Stimulated activated CD8-positive, alpha-beta memory T cell treated with anti-CD3 and anti-CD28 coated beads, Interleukin-4, amount 100 ng/mL, for 48 hours (primary cell): Measurements from ENCODE around the gene ZCCHC17.
"Not testable (repeated sequence)": the region's sequence is repeated elsewhere in the genome, so short reads cannot be mapped to it uniquely, and the experiment has no call there.

ENCODE experiments used
- DNase-seq: peaks from one replicate; pipeline ENCODE4 v3.0.0-alpha.2; 2020

Gene ZCCHC17

GRCh38 chr1:31296486-31297276 is at the start of gene ZCCHC17, which contains the start of gene SNRNP40:
ZCCHC17 (plus strand) TSS chr1:31297032; CDS start chr1:31310099, 13,067 bp downstream.
SNRNP40 (minus strand) TSS chr1:31296788; CDS start chr1:31296751, 37 bp downstream.
- DNase-seq: peak; percentile 91

GRCh38 chr1:31248276-31248675 is 48.6 kb upstream of the ZCCHC17 start:
- DNase-seq: no peak

GRCh38 chr1:31249854-31250253 is 47.0 kb upstream of the ZCCHC17 start:
- DNase-seq: no peak

- DNase-seq: no peak
These were observed 39.6 kb upstream of the ZCCHC17 start for GRCh38 chr1:31257213-31257612.

GRCh38 chr1:31258581-31258980 is 38.3 kb upstream of the ZCCHC17 start:
- no peak for DNase-seq

- no peak for DNase-seq
These were observed 37.1 kb upstream of the ZCCHC17 start for GRCh38 chr1:31259746-31260145.

GRCh38 chr1:31261916-31262315 is 34.9 kb upstream of the ZCCHC17 start:
- no peak for DNase-seq

GRCh38 chr1:31262393-31262792 is 34.4 kb upstream of the ZCCHC17 start:
- not testable (repeated sequence) for DNase-seq

GRCh38 chr1:31263408-31263807 is 33.4 kb upstream of the ZCCHC17 start:
- DNase-seq: no peak

GRCh38 chr1:31264790-31265386 is 31.9 kb upstream of the ZCCHC17 start:
- no peak for DNase-seq

GRCh38 chr1:31266547-31266946 is 30.3 kb upstream of the ZCCHC17 start:
- no peak for DNase-seq

GRCh38 chr1:31272369-31272768 is 24.5 kb upstream of the ZCCHC17 start:
- DNase-seq: no peak

GRCh38 chr1:31273619-31274018 is 23.2 kb upstream of the ZCCHC17 start:
- no peak for DNase-seq

- not testable (repeated sequence) for DNase-seq
These were observed 14.4 kb upstream of the ZCCHC17 start for GRCh38 chr1:31282426-31282825.

- DNase-seq: not testable (repeated sequence)
These were observed 9.0 kb upstream of the ZCCHC17 start for GRCh38 chr1:31287791-31288190.

GRCh38 chr1:31289021-31289420 is 7.8 kb upstream of the ZCCHC17 start:
- no peak for DNase-seq

GRCh38 chr1:31295874-31296485 is 852 bp upstream of the ZCCHC17 start:
- no peak for DNase-seq

- peak; percentile 26 for DNase-seq
These were observed 730 bp downstream of the ZCCHC17 start for GRCh38 chr1:31297277-31298247.

- DNase-seq: no peak
These were observed 2.5 kb downstream of the ZCCHC17 start for GRCh38 chr1:31299365-31299764.

- no peak for DNase-seq
These were observed 3.4 kb downstream of the ZCCHC17 start for GRCh38 chr1:31300193-31300592.

GRCh38 chr1:31302709-31303441 is 6.0 kb downstream of the ZCCHC17 start:
- no peak for DNase-seq

- no peak for DNase-seq
These were observed 9.4 kb downstream of the ZCCHC17 start for GRCh38 chr1:31306278-31306677.
